Nephron progenitor cell (in vitro differentiated cells): ENCODE results near the gene SLC24A4.

Source experiments
- DNase-seq: peaks from one replicate; pipeline ENCODE4 v3.0.0; 2021
- H3K27ac Mint-ChIP-seq: 2 replicates; pipeline ENCODE4 v1.8.0; 2021; ENCODE audit warnings: mild to moderate bottlenecking, moderate library complexity, mixed read lengths
- H3K27me3 Mint-ChIP-seq: 2 replicates; pipeline ENCODE4 v1.8.0; 2021; ENCODE audit warnings: mild to moderate bottlenecking, low read depth, mixed read lengths; ENCODE audit not compliant: poor library complexity
- H3K36me3 Mint-ChIP-seq: 2 replicates; pipeline ENCODE4 v1.8.0; 2021; ENCODE audit warnings: low read depth, mixed read lengths
- H3K4me1 Mint-ChIP-seq: 2 replicates; pipeline ENCODE4 v1.8.0; 2021; ENCODE audit warnings: mixed read lengths
- H3K4me3 Mint-ChIP-seq: 2 replicates; pipeline ENCODE4 v1.8.0; 2021; ENCODE audit warnings: mild to moderate bottlenecking, moderate library complexity, mixed read lengths
- H3K9me3 Mint-ChIP-seq: 2 replicates; pipeline ENCODE4 v1.8.0; 2021; ENCODE audit warnings: mild to moderate bottlenecking, moderate library complexity, mixed read lengths
- TF ChIP-seq, protein P1 (sequence below): fragments of 200-600 bp; sonication (generic); IDR thresholded peaks from 2 replicates; pipeline ENCODE4 v1.5.0; 2021; ENCODE audit warnings: antibody characterized with exemption

Gene SLC24A4

DNA sequence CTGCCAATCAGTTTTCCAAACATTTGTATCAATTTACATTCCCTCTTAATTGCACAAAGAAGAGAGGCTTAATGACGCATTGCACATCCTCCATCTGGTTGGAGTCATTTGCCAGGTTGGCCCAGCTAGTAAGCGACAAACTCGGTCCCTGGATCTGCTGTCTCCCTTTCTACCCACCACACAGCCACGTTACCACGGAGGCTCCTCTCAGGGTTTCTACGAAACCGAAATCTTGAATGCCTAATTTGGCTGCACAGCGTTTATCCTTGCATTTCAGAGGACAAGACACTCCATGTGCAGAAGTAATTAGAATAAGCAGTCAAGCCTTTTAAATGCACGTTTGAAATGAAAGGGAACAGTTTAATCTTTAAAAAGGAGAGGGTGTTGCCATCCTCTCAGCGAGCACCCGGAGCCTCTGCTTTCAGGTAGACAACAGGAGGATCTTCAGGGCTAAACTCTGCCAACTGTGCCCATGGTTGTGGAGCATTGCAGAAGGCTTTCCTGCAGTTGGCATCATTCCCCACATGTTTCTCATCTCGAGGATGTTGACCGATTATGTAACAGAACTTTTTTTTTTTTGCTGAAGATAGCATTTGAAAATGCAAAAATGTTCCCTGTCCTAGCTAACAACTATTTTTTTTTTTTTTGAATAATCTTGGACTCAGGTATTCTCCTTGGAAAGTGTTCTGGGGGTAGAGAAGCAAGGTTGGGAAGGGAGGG lies 37.8 kb downstream of the SLC24A4 start:
- TF ChIP-seq, protein P1, sequence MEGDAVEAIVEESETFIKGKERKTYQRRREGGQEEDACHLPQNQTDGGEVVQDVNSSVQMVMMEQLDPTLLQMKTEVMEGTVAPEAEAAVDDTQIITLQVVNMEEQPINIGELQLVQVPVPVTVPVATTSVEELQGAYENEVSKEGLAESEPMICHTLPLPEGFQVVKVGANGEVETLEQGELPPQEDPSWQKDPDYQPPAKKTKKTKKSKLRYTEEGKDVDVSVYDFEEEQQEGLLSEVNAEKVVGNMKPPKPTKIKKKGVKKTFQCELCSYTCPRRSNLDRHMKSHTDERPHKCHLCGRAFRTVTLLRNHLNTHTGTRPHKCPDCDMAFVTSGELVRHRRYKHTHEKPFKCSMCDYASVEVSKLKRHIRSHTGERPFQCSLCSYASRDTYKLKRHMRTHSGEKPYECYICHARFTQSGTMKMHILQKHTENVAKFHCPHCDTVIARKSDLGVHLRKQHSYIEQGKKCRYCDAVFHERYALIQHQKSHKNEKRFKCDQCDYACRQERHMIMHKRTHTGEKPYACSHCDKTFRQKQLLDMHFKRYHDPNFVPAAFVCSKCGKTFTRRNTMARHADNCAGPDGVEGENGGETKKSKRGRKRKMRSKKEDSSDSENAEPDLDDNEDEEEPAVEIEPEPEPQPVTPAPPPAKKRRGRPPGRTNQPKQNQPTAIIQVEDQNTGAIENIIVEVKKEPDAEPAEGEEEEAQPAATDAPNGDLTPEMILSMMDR: no peak
- no peak overlapping the region for H3K27ac Mint-ChIP-seq
- H3K27me3 Mint-ChIP-seq: peaks cover 32% of the 10 kb centered on the region
- no peak overlapping the region for H3K4me3 Mint-ChIP-seq
- no peaks in the 10 kb centered on the region for H3K9me3 Mint-ChIP-seq
- no peaks in the 10 kb centered on the region for H3K36me3 Mint-ChIP-seq
- no peaks in the 10 kb centered on the region for H3K4me1 Mint-ChIP-seq
- no peak for DNase-seq

DNA sequence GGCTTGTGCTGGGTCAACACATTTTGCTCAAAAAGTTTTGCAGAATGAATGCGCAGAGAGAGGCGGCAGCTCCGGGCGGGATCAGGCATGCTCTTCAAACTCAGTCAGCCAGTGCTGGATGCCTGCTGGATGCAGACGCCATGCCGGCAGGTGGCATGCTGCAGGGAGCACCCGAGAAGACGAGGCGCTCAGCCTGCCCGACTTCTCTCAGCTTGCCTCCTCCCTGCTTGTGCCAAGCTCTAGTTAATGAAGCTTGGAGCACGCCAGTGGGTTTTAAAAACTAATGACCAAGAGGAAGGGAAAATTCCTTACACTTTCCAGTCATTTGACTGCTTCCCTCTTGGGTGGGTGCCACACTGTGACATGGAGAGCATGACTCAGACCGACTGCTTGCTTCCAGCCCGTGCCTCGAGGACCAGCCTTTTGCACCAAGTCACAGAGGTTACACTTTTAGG lies 39.8 kb downstream of the SLC24A4 start:
- Mint-ChIP-seq H3K9me3 (no peaks in the 10 kb centered on the region), H3K4me1 (no peaks in the 10 kb centered on the region), H3K27me3 (peaks cover 39% of the 10 kb centered on the region), H3K4me3 (no peak overlapping the region), H3K27ac (no peak overlapping the region), H3K36me3 (no peaks in the 10 kb centered on the region)
- no peak for DNase-seq
- TF ChIP-seq, protein P1: no peak

DNA sequence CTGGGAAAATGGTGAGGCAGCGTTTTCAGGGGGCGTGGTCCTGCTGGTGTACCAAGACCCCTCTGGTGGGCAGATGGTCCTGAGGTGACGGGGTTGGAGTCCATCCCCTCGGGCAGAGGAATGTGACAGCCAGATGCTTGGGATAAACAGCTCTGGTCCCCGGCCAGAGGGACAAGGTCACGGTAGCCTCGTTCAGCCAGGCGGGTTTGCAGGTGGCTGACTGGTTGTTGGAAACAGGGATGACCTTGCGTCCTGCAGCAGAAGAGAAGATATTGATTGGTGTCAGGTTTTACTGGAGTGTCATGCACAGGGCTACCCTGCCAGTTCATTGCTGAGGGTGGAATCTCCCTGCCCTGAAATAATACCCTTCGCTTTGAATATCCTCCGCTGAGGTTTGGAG lies 43.3 kb downstream of the SLC24A4 start:
- H3K36me3 Mint-ChIP-seq: no peaks in the 10 kb centered on the region
- H3K9me3 Mint-ChIP-seq: peaks cover 4% of the 10 kb centered on the region
- no peak overlapping the region for H3K27ac Mint-ChIP-seq
- TF ChIP-seq, protein P1: no peak
- DNase-seq: no peak
- H3K4me1 Mint-ChIP-seq: no peaks in the 10 kb centered on the region
- H3K27me3 Mint-ChIP-seq: peaks cover 32% of the 10 kb centered on the region
- H3K4me3 Mint-ChIP-seq: no peak overlapping the region

DNA sequence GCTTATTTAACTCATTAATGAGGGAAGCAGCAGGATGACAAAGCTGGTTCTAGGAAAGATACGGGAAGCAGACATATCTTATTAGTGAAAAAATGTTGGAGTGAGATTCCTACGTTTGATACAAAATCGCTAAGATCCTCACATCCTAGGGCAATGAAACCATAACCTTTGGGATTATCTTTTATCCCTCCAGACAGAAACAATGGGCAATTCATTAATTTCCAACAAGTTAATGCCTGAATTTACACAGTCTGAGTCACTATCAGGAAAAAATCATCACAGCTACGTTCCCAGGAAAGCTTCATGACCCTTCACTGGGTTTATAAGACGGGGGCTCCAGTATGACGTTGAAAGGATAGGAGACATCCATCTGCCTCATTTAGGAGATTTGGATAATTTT lies 45.0 kb downstream of the SLC24A4 start:
- no peak overlapping the region for H3K4me3 Mint-ChIP-seq
- no peaks in the 10 kb centered on the region for H3K4me1 Mint-ChIP-seq
- no peaks in the 10 kb centered on the region for H3K36me3 Mint-ChIP-seq
- TF ChIP-seq, protein P1: no peak
- peaks cover 4% of the 10 kb centered on the region for H3K9me3 Mint-ChIP-seq
- H3K27ac Mint-ChIP-seq: no peak overlapping the region
- DNase-seq: no peak
- H3K27me3 Mint-ChIP-seq: peaks cover 26% of the 10 kb centered on the region

DNA sequence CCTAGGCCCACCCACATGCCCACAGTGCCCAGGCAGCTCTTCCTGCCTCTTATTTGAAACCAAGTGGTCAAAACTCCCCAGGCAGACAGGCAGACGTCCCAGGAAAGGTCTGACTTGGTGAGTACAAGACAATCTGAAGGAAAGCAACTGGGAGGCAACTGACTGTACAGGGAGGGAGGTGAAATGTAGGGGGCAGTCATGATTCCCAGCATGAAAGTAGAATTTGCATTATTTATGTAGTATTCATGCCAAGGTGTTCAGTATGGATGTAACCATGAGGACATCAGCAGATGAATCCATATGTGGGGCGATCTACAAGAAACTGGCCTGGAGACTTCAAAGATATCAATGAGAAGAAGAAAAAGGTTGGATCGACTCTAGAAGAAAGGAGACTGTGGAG lies 46.1 kb downstream of the SLC24A4 start:
- peaks cover 19% of the 10 kb centered on the region for H3K27me3 Mint-ChIP-seq
- H3K36me3 Mint-ChIP-seq: no peaks in the 10 kb centered on the region
- no peak overlapping the region for H3K4me3 Mint-ChIP-seq
- H3K9me3 Mint-ChIP-seq: peaks cover 4% of the 10 kb centered on the region
- DNase-seq: no peak
- H3K27ac Mint-ChIP-seq: no peak overlapping the region
- TF ChIP-seq, protein P1: no peak
- no peaks in the 10 kb centered on the region for H3K4me1 Mint-ChIP-seq

DNA sequence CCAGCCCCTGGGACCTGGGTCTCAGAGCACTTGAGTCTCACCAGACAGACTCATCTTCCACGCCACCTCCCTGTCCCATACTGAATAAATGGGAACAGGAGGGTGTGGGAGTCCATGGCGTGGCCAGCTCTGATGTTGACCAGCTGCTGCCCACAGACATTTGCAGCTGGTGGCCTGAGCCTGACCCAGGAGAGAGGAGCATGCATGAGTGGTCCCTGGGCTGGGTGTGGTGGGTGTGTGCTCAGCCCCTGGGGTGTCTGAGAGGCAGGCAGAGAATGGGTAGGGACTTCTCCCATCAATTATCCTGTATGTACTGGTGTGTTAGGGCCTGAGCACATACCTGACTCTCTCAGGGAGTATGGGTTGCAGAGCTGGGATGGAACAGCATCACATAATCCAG lies 49.3 kb downstream of the SLC24A4 start:
- Mint-ChIP-seq H3K27me3 (peaks cover 11% of the 10 kb centered on the region), H3K4me3 (no peak overlapping the region), H3K9me3 (peaks cover 4% of the 10 kb centered on the region), H3K4me1 (no peaks in the 10 kb centered on the region), H3K27ac (no peak overlapping the region), H3K36me3 (no peaks in the 10 kb centered on the region)
- DNase-seq: no peak
- TF ChIP-seq, protein P1: no peak
